Measurements from ENCODE around the gene MAP1LC3A.

Gene MAP1LC3A

GRCh38 chr20:34530342-34530741, 28.2 kb upstream of the MAP1LC3A start:
- no peak for DNase-seq

- no peak for DNase-seq
These were observed 26.8 kb upstream of the MAP1LC3A start for GRCh38 chr20:34531608-34532265.

GRCh38 chr20:34532320-34532719, 26.2 kb upstream of the MAP1LC3A start:
- DNase-seq = no peak

- DNase-seq = no peak
These were observed 25.8 kb upstream of the MAP1LC3A start for GRCh38 chr20:34532756-34533155.

- no peak for DNase-seq
These were observed 23.9 kb upstream of the MAP1LC3A start for GRCh38 chr20:34534391-34535165.

GRCh38 chr20:34535301-34535840, 23.1 kb upstream of the MAP1LC3A start:
- DNase-seq = no peak

GRCh38 chr20:34535857-34536256, 22.7 kb upstream of the MAP1LC3A start:
- no peak for DNase-seq

GRCh38 chr20:34536798-34537394, 21.6 kb upstream of the MAP1LC3A start:
- DNase-seq = no peak

- no peak for DNase-seq
These were observed 20.9 kb upstream of the MAP1LC3A start for GRCh38 chr20:34537651-34538050.

GRCh38 chr20:34538671-34539123, 19.8 kb upstream of the MAP1LC3A start:
- no peak for DNase-seq

GRCh38 chr20:34539756-34540155, 18.8 kb upstream of the MAP1LC3A start:
- no peak for DNase-seq

- no peak for DNase-seq
These were observed 17.8 kb upstream of the MAP1LC3A start for GRCh38 chr20:34540596-34541263.

GRCh38 chr20:34541264-34541901, 17.1 kb upstream of the MAP1LC3A start:
- DNase-seq = no peak

GRCh38 chr20:34541917-34542316, 16.6 kb upstream of the MAP1LC3A start:
- DNase-seq = no peak

- DNase-seq = no peak
These were observed 16.1 kb upstream of the MAP1LC3A start for GRCh38 chr20:34542439-34542838.

- no peak for DNase-seq
These were observed 15.0 kb upstream of the MAP1LC3A start for GRCh38 chr20:34543463-34544056.

- no peak for DNase-seq
These were observed 14.3 kb upstream of the MAP1LC3A start for GRCh38 chr20:34544109-34544796.

- DNase-seq = no peak
These were observed 11.8 kb upstream of the MAP1LC3A start for GRCh38 chr20:34546751-34547181.

GRCh38 chr20:34547844-34548613, 10.5 kb upstream of the MAP1LC3A start:
- no peak for DNase-seq

- no peak for DNase-seq
These were observed 9.1 kb upstream of the MAP1LC3A start for GRCh38 chr20:34549291-34549928.

All from left hindlimb (tissue), 1 donor.